Activated T-helper 1 cell treated with anti-CD3 and anti-CD28 coated beads, Interleukin-12 subunit alpha, Interleukin-12 subunit beta, Interleukin-2, Interleukin-4 antibody, amounts not matched to agents 30 ng/mL and 10 ng/mL and 1 ng/mL, durations not matched to agents 14 hours and 24 hours and 36 hours (primary cell): ENCODE data around the gene RRM1. TPM values are rescaled to one million over a fixed set of nuclear protein-coding genes. Genes with fewer than 3 reads are reported as not detected.
A peak's percentile ranks its signal among the peaks of the same experiment; 100 is the strongest.

Source experiments
- DNase-seq: peaks from one replicate; pipeline ENCODE4 v3.0.0; 2021; ENCODE audit warnings: low spot score
- H3K27ac Mint-ChIP-seq: one replicate; pipeline ENCODE4 v1.8.0; 2021; ENCODE audit warnings: mild to moderate bottlenecking, mixed read lengths
- H3K27me3 Mint-ChIP-seq: one replicate; pipeline ENCODE4 v1.8.0; 2022; ENCODE audit warnings: mild to moderate bottlenecking, moderate library complexity, mixed read lengths; ENCODE audit not compliant: insufficient read depth
- H3K36me3 Mint-ChIP-seq: one replicate; pipeline ENCODE4 v1.8.0; 2021; ENCODE audit warnings: low read depth, mixed read lengths
- H3K4me1 Mint-ChIP-seq: one replicate; pipeline ENCODE4 v1.8.0; 2021; ENCODE audit warnings: low read depth, mixed read lengths
- H3K4me3 Mint-ChIP-seq: one replicate; pipeline ENCODE4 v1.8.0; 2021; ENCODE audit warnings: mild to moderate bottlenecking, moderate library complexity, mixed read lengths
- H3K9me3 Mint-ChIP-seq: one replicate; pipeline ENCODE4 v1.8.0; 2021; ENCODE audit warnings: mixed read lengths
- intact Hi-C: fragments of 100-400 bp; cut with micrococcal nuclease; formaldehyde crosslinking; loops from one replicate; pipeline ENCODE4 v1.15.1; 2024
- total RNA-seq: library from RNA; stranded (reverse); gene quantifications from 2 replicates; pipeline ENCODE4 v1.2.3, GENCODE V29; 2022

Gene RRM1
- total RNA-seq, 1 donor from 2014 or later: 173 TPM

- intact Hi-C loops: loop anchor here (5.0 kb wide), 1 partner anchor 93 kb away; no protein-coding TSS in a partner anchor
- Mint-ChIP-seq H3K9me3 (no peaks in the 10 kb centered on the region), H3K4me1 (peaks cover 61% of the 10 kb centered on the region), H3K27me3 (no peaks in the 10 kb centered on the region), H3K27ac (no peak overlapping the region), H3K4me3 (no peak overlapping the region), H3K36me3 (peaks cover 41% of the 10 kb centered on the region)
- no peak for DNase-seq
Observed at GRCh38 chr11:4065086-4065485, 29.5 kb upstream of the RRM1 start.

- Mint-ChIP-seq H3K4me1 (peaks cover 61% of the 10 kb centered on the region), H3K27me3 (no peaks in the 10 kb centered on the region), H3K27ac (no peak overlapping the region), H3K4me3 (no peak overlapping the region), H3K36me3 (peaks cover 34% of the 10 kb centered on the region), H3K9me3 (no peaks in the 10 kb centered on the region)
- no peak for DNase-seq
- intact Hi-C loops: loop anchor here (5.0 kb wide), 1 partner anchor 93 kb away; no protein-coding TSS in a partner anchor
Observed at GRCh38 chr11:4065601-4066377, 28.8 kb upstream of the RRM1 start.

GRCh38 chr11:4066910-4067309 is 27.7 kb upstream of the RRM1 start:
- Mint-ChIP-seq H3K27me3 (no peaks in the 10 kb centered on the region), H3K36me3 (peaks cover 27% of the 10 kb centered on the region), H3K4me1 (peaks cover 61% of the 10 kb centered on the region), H3K27ac (no peak overlapping the region), H3K9me3 (no peaks in the 10 kb centered on the region), H3K4me3 (no peak overlapping the region)
- intact Hi-C loops: loop anchor here (5.0 kb wide), 1 partner anchor 95 kb away; no protein-coding TSS in a partner anchor
- no peak for DNase-seq

- intact Hi-C loops: loop anchor here (5.0 kb wide), 1 partner anchor 97 kb away; no protein-coding TSS in a partner anchor
- Mint-ChIP-seq H3K36me3 (peaks cover 29% of the 10 kb centered on the region), H3K27ac (no peak overlapping the region), H3K27me3 (no peaks in the 10 kb centered on the region), H3K4me1 (peaks cover 67% of the 10 kb centered on the region), H3K9me3 (no peaks in the 10 kb centered on the region), H3K4me3 (no peak overlapping the region)
- DNase-seq: no peak
Observed at GRCh38 chr11:4068962-4069361, 25.6 kb upstream of the RRM1 start.

GRCh38 chr11:4071325-4071724 is 23.3 kb upstream of the RRM1 start:
- Mint-ChIP-seq H3K4me1 (peaks cover 43% of the 10 kb centered on the region), H3K36me3 (peaks cover 27% of the 10 kb centered on the region), H3K4me3 (no peak overlapping the region), H3K27me3 (no peaks in the 10 kb centered on the region), H3K9me3 (no peaks in the 10 kb centered on the region), H3K27ac (no peak overlapping the region)
- no peak for DNase-seq
- intact Hi-C loops: loop anchor here (5.0 kb wide), 1 partner anchor 84 kb away; no protein-coding TSS in a partner anchor

GRCh38 chr11:4071914-4072313 is 22.7 kb upstream of the RRM1 start:
- Mint-ChIP-seq H3K36me3 (peaks cover 23% of the 10 kb centered on the region), H3K27ac (peak overlapping the region; percentile 25), H3K9me3 (no peaks in the 10 kb centered on the region), H3K4me3 (no peak overlapping the region), H3K4me1 (peaks cover 38% of the 10 kb centered on the region), H3K27me3 (no peaks in the 10 kb centered on the region)
- intact Hi-C loops: loop anchor here (1.0 to 5.0 kb wide), 7 partner anchors 85 to 287 kb away; partner anchors contain the start of gene RHOG
- DNase-seq: no peak

- peak; percentile 45 for DNase-seq
- no peaks in the 10 kb centered on the region for H3K27me3 Mint-ChIP-seq
- H3K4me3 Mint-ChIP-seq: no peak overlapping the region
- no peak overlapping the region for H3K27ac Mint-ChIP-seq
- no peaks in the 10 kb centered on the region for H3K9me3 Mint-ChIP-seq
- H3K4me1 Mint-ChIP-seq: peaks cover 29% of the 10 kb centered on the region
- intact Hi-C loops: loop anchor here (1.0 to 5.0 kb wide), 7 partner anchors 85 to 287 kb away; partner anchors contain the start of gene RHOG
- H3K36me3 Mint-ChIP-seq: peaks cover 21% of the 10 kb centered on the region
Observed at GRCh38 chr11:4072668-4073285, 21.8 kb upstream of the RRM1 start.

- Mint-ChIP-seq H3K36me3 (peaks cover 11% of the 10 kb centered on the region), H3K27ac (no peak overlapping the region), H3K27me3 (no peaks in the 10 kb centered on the region), H3K4me1 (peaks cover 14% of the 10 kb centered on the region), H3K9me3 (no peaks in the 10 kb centered on the region), H3K4me3 (no peak overlapping the region)
- intact Hi-C loops: loop anchor here (5.0 kb wide), 1 partner anchor 87 kb away; no protein-coding TSS in a partner anchor
- no peak for DNase-seq
Observed at GRCh38 chr11:4074266-4074665, 20.3 kb upstream of the RRM1 start.

GRCh38 chr11:4076774-4077173 is 17.8 kb upstream of the RRM1 start:
- H3K27ac Mint-ChIP-seq: no peak overlapping the region

GRCh38 chr11:4083198-4083597 is 11.4 kb upstream of the RRM1 start:
- peaks cover 44% of the 10 kb centered on the region for H3K36me3 Mint-ChIP-seq
- H3K27ac Mint-ChIP-seq: no peak overlapping the region
- H3K4me3 Mint-ChIP-seq: no peak overlapping the region
- H3K4me1 Mint-ChIP-seq: peaks cover 18% of the 10 kb centered on the region
- DNase-seq: no peak
- intact Hi-C loops: no loop called here
- no peaks in the 10 kb centered on the region for H3K27me3 Mint-ChIP-seq
- H3K9me3 Mint-ChIP-seq: no peaks in the 10 kb centered on the region

More at GRCh38 chr11:4076774-4077173, 17.8 kb upstream of the RRM1 start:
- H3K27me3 Mint-ChIP-seq: no peaks in the 10 kb centered on the region
- DNase-seq: no peak
- intact Hi-C loops: no loop called here
- H3K4me1 Mint-ChIP-seq: peaks cover 9% of the 10 kb centered on the region
- no peaks in the 10 kb centered on the region for H3K9me3 Mint-ChIP-seq
- H3K4me3 Mint-ChIP-seq: no peak overlapping the region
- H3K36me3 Mint-ChIP-seq: peaks cover 16% of the 10 kb centered on the region

GRCh38 chr11:4084406-4085125 is 10.0 kb upstream of the RRM1 start:
- Mint-ChIP-seq H3K4me3 (no peak overlapping the region), H3K9me3 (no peaks in the 10 kb centered on the region), H3K27ac (no peak overlapping the region), H3K4me1 (peaks cover 29% of the 10 kb centered on the region), H3K36me3 (peaks cover 44% of the 10 kb centered on the region), H3K27me3 (no peaks in the 10 kb centered on the region)
- intact Hi-C loops: no loop called here
- DNase-seq: no peak

GRCh38 chr11:4085575-4085974 is 9.0 kb upstream of the RRM1 start:
- H3K4me1 Mint-ChIP-seq: peaks cover 40% of the 10 kb centered on the region
- H3K9me3 Mint-ChIP-seq: no peaks in the 10 kb centered on the region
- peaks cover 51% of the 10 kb centered on the region for H3K36me3 Mint-ChIP-seq
- no peak for DNase-seq
- no peak overlapping the region for H3K27ac Mint-ChIP-seq
- H3K27me3 Mint-ChIP-seq: no peaks in the 10 kb centered on the region
- intact Hi-C loops: no loop called here
- no peak overlapping the region for H3K4me3 Mint-ChIP-seq
